Measurements from ENCODE around the gene HS3ST3B1. TPM values are rescaled to one million over a fixed set of nuclear protein-coding genes. Genes with fewer than 3 reads are reported as not detected.

The HS3ST3B1 gene
- total RNA-seq, result 2.8 and 7.9 TPM in 2 replicates

DNA sequence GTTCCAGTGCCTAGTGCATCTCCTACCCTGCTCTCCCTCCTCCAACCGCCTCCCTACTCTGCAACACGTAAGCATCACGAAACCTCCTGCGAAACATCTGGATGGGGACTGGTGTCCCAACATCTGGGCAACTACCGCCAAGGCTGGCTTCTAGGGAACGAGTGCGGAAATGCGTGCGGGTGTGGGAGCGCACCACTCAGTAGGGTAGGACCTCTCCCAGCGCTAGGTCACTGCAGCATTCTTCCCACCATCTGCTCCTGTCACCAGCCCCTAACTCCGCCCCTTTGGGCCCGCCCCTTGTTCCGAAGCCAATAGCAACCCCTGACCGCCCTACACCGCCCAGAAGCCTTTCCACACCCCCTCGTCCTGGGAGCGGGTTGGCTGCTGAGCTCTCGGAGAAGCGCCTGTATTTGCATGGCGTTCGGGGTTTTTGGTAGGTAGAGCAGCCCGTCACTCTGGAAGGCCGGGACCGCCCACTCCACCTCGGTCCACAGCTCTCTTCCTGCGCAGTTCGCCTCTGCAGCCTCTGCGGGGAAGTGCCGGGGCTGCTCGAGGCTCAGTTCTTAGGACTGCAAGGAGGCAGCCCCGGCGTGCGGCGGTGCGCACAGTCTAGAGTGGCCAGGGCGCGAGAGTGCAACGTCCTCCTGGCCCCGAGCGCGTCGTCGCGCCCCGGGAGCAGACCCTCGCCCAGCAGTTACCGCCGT, at the start of gene HS3ST3B1:
TSS of gene HS3ST3B1 (plus strand) at position 507 of the 704 bp plus-strand sequence. CDS start 438 bp downstream, outside the sequence.
- peak; percentile 73 for DNase-seq (ENCODE audit: low read depth)

DNA sequence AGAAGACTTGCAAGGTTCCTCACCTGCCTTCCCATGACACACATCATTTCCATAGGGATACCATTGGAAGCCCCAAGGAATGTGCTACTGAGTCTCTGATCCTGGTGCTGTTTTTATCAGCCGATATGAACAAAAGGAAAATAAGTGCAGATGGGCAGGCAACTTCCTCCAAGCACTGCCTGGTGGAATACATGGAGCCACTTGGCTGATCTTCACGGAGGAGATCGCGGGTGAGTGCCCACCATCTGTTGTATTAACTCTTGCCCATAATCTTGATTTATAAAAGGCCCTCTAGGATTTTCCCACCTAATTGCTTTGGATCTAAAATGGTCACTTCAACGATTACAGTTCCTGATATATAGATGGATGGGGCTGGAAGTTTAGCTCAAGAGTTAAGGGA, 39.5 kb upstream of the HS3ST3B1 start:
- DNase-seq (ENCODE audit: low read depth), result no peak

DNA sequence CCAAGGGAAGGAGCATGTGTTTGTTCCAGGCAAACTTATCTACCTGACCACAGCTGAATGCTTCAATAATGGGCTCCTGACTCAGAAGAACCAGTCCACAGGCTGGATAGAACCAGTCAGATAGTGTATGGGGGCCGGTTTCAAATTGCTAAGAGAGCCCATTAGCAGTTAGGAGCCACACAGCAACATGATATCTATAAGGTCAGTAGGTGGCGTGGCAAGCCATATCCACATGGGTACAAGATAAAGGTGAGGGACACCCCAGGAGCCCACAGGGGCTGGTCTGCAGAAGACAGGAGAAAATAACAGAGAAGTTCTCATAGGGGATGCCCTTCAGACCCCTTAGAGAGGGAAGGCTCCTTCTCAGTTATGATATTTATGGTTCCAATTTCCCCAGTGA, 32.6 kb upstream of the HS3ST3B1 start:
- no peak for DNase-seq (ENCODE audit: low read depth)

DNA sequence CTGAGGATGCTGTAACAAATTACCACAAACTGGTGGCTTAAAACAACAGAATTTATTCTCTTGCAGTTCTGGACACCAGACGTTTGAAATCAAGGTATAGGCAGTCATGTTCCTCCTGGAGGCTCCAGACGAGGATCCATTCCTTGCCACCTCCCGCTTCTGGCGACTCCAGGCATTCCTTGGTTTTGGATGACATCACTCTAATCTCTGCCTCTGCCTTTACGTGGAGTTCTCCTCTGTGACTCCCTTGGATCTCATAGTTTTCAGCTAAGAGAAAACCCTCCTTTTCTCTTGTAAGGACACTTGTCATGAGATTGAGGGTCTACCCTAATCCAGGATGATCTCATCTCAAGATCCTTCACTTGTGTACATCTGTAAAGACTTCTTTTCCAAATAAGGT, 31.4 kb upstream of the HS3ST3B1 start:
- DNase-seq (ENCODE audit: low read depth), result no peak

DNA sequence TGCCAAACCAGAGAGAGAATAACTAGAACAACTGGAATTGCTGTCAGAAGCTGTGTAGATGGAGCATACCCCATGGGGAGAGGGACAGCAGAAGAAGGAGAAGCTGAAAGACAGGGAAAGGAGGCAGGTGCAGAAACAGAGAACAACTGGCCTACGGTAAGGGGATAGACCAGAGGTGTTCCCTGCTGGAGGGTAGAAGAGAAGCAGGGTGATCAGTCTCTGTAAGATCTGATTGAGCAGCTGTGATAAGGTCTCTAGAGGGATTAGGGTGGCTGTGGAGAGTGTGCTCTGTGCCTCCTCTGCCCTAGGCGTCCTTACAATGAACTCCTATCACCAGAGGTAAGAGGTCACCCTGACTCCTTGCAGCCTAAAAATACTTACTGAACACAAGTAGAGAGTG, 30.4 kb upstream of the HS3ST3B1 start:
- no peak for DNase-seq (ENCODE audit: low read depth)

DNA sequence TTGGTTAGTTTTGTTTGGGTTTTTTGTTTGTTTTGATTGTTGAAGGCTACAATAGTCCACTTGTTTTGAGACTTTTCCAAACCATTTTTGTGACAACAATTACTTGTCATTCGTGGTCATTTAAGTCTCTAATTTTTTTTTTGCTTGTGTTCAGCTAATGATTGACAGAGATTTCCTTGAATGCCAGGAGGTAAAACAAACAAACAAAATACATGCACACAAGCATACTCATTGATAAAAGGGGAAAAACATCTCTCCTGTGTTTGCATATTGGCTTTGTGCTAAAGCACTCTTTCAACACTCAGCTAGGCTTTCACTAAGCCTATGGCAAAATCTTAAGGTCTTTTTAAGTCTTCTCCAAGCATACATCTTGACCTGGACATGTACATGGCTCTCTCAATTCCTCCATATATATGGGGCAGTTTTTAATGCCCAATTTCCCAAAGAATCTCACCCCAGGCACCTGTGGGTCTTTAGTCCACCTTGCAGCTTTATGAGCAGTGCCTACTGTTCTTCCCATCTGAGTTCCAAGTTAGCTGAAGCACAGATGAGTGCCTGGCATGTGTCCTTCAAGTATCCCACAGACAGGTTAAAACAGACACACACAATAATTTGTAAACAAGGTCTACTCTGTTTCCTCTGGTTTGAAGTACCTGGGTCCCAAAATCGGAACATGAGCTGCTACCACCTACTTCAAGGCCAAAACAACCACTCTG, 24.2 kb upstream of the HS3ST3B1 start:
- peak; percentile 6 for DNase-seq (ENCODE audit: low read depth)

DNA sequence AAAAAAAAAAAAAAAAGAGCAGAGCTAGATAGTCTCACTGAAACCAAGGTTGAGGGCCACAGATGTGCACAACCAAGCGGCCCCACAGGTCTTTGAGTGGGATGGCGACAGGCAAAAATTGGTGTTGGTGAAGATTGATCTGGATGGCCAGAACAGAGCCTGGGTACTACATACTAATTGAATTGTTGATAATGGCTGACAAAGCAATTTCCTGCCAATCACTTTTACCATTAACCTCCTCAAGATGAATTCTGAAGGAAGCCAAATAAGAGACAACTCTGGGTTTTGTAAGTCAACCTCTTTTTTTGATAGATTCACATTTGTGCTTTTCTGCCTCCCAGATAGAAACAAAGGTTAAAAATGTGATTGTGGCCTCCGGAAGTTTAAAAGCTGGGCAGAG, 19.4 kb upstream of the HS3ST3B1 start:
- no peak for DNase-seq (ENCODE audit: low read depth)

DNA sequence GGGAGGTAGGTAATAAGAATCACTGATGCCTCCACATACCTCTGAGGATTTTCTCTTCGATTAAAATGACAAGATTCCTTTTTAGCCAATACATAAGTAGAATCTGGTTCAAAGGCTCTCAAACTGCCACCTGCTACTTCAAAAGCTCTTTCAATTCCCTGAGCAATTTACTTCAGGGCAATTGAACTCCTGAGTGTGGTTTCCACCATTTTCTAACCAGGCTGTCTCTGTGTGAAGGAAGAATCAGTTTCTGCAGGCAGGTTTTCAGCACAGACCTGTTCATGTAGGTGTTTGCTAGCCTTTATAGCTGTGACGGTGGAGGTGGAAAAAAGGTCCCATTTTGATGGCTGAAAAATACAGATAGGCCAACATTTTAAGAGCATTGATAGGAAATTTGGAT, 18.2 kb upstream of the HS3ST3B1 start:
- DNase-seq (ENCODE audit: low read depth), result no peak

DNA sequence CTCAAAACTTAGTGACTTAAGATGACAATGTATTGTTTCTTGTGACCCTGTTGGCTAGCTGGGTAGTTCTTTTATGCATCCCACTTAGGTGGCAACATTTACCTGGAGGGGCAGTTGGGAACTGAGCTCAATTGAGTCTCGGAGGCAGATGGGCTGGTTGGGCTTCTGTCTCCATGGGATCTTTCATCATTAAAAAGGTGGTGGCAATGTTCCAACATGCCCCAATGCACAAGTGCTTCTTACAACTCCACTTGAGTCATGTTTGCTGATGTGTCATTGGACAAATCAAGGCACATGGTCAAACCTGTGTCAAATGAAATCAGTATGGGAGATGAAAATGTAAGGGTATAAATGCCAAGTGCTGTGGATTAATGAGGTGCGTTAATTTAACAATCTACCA, 11.7 kb upstream of the HS3ST3B1 start:
- DNase-seq (ENCODE audit: low read depth), result no peak

DNA sequence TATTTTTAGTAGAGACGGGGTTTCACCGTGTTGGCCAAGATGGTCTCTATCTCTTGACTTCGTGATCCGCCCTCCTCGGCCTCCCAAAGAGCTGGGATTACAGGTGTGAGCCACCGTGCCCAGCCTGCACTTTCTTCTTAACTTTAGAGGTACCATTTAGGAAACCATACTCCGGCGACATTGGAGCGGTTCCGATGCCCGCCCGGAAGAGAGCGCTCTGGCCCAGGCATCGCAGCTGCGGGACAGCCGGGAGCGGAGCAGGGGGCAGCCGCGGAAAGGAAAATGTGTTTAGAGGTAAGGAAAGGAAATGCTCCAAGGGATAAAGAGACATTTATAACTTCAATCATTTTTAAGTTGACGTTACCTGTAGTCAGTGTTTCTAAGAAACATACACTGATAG, 6.0 kb upstream of the HS3ST3B1 start:
- no peak for DNase-seq (ENCODE audit: low read depth)

DNA sequence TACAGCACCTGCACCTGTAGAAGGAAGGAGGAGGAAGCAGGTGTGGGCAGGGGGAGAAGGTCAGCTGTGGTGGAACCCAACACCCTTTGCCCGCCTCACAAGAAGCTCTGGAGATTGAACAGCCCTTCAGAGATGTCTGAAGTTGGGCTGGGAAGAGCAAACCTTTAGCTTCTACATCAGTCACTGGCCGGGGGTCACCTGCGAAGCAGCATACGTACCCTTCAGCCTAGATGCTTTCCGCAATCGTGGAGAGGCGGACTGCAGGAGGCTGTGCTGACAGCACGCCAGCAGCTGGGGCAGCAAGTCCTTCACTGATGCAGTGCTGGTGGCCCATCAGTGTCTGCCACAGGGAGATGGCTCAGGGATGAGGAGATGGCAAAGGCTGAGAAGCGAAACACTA, 5.2 kb upstream of the HS3ST3B1 start:
- no peak for DNase-seq (ENCODE audit: low read depth)

DNA sequence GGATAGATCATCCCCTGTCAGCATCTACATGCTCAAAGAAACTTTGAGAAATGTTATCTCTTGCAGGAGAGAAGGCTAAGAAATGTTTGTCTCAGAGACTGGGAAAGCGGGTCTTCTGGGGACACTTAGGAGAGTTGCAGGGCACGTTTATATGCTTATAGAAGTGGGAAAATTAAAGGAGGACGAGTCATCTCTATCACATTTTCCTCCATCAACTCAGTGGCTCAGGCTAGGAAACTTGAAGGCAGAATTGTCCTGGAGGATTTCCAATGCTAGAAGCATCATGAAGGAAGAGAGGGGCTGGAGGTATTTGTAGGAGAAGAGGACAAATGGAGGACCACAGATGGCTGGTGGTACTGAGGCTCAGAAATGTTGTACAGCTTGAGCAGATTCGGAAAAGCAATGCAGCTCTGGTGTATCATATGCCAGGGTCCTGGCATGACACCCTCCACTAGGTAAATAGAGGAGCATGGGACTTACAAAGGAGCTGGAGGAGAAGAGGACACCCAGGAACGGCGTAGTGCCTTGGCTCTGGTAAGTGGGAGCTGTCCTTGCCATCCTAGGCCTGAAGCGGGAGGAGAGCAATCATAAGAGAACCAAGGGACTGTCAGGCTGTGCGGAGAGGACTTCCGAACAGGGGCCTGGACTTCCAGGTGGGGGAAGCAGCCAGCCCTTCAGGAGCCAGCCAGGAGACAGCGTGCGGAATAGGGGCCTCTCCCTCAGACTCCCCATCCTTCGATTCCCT, 4.5 kb upstream of the HS3ST3B1 start:
- DNase-seq (ENCODE audit: low read depth), result no peak

DNA sequence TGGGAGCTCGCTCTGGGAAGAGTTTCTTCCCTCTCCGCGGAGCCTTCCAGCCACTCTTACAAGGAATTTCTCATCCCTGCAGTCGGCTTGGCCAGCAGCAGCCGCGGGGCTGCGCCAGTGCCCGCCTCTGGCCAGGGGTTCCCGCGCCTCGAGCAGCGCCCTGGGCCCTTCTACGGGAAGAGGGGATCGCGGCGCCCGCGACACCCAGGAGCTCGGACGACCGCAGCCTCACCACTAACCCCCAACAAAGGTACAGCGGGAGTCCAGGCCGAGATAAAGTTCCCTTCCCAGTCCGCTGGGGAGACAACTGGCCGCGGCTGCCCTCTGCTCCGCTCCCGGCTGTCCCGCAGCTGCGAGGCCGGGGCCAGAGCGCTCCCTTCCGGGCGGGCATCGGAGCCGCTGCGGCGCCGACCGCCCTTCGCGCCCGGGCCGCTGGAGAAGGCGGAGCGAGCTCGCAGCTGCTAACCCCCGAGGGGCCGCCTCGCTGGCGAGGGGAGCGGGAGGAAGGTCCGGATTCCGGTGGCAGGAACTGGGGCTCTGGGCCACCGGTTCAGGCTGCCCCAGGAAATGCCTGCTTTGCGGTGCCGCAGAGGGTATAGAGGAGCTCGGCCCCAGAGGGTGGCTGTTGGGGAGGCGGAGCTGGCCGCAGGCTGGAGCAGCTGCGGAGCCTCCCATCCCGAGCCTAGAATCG, 3.6 kb upstream of the HS3ST3B1 start:
- DNase-seq (ENCODE audit: low read depth), result no peak

DNA sequence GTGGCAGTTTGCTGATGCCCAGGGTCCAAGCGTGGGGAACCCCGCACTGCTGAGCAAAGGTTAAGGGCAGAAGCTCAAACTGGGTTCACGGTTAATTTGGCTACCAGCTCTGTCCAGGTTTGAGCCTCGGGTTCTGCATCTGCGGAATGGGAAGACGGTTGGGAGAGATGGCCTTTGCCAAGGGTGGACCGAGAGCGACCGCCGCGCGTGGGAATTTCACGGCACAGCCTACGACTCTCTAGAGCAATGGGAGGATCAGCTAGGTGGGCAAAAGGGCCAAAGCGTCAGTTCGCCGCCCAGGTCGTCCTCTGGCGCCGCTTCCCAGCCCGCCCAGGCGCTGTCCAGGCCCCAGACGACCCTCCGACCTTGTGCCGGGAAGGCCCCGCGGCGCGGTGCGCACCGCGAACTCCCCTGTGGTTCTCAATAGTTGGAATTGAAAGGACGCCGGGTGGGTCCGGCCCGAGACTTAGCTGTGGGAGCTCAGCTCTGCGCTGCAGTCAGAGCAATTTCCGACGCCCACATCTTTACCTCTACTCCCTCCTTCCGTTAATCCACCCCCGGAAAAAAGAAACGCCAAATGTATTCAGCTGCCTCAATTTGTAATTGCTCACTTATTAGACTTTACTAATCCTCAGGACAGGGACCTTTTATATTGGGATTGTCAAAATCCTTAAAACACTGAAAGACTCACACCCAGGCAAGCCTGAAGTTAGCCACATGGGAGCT, 2.5 kb upstream of the HS3ST3B1 start:
- no peak for DNase-seq (ENCODE audit: low read depth)

DNA sequence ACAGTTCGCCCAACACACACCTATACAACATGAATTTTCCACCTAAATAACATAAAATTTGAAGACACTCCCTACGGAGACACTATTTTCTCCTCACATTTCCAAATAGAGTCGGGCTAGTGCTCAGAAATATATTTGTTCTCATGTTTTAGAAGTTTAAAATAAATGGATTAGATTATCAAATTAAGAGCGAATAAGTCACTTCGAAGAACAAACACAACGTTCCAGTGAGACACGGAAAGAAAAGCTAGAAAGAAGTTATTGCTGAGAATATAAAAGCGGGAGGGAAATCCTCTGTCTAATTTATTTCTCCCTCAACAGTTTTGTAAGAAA, 2.0 kb upstream of the HS3ST3B1 start:
- DNase-seq (ENCODE audit: low read depth), result no peak

DNA sequence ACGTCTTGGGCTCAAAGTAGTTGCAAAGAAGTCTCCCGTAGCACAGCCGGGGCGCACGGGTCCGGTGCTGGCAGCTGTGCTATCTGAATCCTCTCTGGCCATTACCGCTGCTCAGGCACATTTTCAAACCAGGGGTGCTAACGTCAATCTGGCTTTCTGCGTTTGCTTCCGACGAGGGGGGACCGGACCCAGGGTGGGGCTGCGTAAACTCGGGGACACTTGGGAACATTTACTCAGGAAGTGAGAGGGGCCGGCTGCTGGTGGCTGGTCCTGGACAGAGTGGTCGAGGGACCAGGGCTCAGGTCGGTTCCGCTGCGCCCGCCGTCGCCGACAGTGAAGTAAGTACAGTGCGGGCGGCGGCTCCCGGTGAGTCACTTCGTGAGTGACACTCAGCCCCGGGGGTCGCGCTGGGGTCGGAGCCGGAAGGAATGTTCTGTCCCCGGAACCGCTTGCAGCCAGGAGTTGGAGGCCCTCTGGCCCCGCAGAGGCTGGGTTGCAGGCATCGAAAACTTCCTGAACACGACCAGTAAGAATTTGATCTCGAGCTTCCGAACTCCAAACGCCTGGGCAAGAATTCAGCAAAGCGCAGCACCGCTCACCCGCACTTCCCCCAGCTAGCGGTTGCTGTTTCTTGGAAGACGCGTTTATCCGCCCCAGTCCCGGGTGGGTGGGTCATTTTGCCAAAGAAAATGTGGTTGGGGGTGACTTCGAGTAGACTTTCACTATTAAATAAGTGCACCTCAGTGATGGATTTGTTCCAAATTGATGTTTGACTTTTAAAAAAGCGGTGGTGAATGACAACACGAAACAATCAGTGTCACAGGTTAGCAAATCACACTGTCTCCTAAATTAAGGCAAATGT, 1.4 kb upstream of the HS3ST3B1 start:
- DNase-seq (ENCODE audit: low read depth), result no peak

DNA sequence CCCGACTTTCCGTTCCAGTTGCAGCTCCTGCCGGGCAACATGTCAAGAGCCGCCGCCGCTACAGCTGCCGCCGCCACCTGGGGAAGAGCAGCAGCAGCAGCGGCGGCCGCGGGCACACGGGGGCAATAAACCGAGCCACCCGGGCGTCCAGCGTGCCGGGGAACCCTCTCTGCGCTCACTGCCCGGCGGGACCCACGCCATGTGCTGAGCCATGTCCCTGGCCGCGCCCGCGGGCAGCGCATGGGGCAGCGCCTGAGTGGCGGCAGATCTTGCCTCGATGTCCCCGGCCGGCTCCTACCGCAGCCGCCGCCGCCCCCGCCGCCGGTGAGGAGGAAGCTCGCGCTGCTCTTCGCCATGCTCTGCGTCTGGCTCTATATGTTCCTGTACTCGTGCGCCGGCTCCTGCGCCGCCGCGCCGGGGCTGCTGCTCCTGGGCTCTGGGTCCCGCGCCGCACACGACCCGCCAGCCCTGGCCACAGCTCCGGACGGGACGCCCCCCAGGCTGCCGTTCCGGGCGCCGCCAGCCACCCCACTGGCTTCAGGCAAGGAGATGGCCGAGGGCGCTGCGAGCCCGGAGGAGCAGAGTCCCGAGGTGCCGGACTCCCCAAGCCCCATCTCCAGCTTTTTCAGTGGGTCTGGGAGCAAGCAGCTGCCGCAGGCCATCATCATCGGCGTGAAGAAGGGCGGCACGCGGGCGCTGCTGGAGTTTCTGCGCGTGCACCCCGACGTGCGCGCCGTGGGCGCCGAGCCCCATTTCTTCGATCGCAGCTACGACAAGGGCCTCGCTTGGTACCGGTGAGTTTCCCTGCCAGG, 604 bp downstream of the HS3ST3B1 start:
- DNase-seq (ENCODE audit: low read depth), result no peak

DNA sequence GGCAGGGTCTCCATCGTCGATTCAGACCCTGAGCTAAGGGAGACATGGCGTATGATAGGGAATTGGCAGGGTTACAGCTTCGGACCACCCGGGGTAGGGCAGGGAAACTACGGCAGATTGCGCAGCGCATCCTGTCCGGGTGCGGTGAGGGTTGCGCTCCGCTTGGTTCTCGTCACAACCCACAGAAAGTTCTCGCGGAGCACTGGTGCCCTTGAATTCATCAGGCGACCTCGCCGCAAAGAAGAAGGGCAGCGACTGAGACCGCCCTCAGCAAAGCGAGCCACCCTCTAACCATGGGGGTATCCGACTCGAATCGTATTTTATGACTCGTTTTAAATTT, 1.2 kb downstream of the HS3ST3B1 start:
- DNase-seq (ENCODE audit: low read depth), result no peak

DNA sequence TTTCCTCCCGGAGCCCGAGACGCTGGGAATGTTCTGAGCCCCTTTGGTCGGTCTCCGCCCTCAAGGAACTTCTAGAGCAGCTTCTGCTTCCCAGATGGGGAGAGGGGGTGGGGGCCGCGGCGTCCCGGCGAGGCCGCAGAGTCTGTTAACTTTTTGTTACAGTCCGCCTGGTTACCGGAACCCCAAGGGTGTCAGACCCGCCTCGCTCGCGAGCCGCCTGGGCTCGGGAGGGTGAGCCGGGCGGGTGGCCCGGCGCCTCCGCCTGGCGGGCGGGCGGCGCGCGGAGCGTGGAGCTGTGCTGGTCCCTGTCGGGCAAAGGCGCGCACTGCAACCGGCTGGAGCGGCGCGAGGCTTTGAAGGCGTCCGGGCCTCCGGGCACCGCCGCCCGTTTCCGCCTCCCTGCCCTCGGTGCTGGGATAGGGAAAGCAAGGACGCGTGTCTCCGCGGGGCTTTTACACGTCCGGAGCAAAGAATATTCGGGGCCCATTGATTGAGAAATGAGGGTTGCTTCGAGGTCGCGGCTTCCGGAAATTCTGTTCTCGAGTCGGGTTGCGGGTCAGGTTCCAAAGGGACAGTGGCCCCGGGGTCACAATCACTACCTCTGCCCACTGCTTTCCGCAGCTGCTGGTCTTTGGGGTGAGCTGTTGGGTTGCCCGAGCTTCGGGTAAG, 1.7 kb downstream of the HS3ST3B1 start:
- peak; percentile 3 for DNase-seq (ENCODE audit: low read depth)

Measured in renal cortical epithelial cell (primary cell).